Activated CD4-positive, alpha-beta memory T cell treated with anti-CD3 and anti-CD28 coated beads for 36 hours (primary cell): ENCODE measurements around the gene HEATR5B. TPM values are rescaled to one million over a fixed set of nuclear protein-coding genes. Genes with fewer than 3 reads are reported as not detected.
"Not testable (repeated sequence)": the region's sequence is repeated elsewhere in the genome, so short reads cannot be mapped to it uniquely, and the experiment has no call there.

Source experiments
- CTCF ChIA-PET: fragments of 350-600 bp; sonication (Branson Sonifier 250); formaldehyde crosslinking; loops from one replicate; lab custom pipeline; 2021; ENCODE audit warnings: antibody characterized with exemption, inconsistent platforms; lab: Charles Lee
- POLR2A ChIA-PET: fragments of 350-600 bp; sonication (Branson Sonifier 250); formaldehyde crosslinking; loops from one replicate; lab custom pipeline; 2021; ENCODE audit warnings: antibody characterized with exemption; lab: Charles Lee
- DNase-seq: peaks from one replicate; pipeline ENCODE4 v3.0.0-alpha.2; 2020
- H3K27ac Mint-ChIP-seq: one replicate; pipeline ENCODE4 v1.8.0; 2021; ENCODE audit warnings: mixed read lengths
- H3K27me3 Mint-ChIP-seq: one replicate; pipeline ENCODE4 v1.8.0; 2021; ENCODE audit warnings: mixed read lengths
- H3K36me3 Mint-ChIP-seq: one replicate; pipeline ENCODE4 v1.8.0; 2021; ENCODE audit warnings: mixed read lengths
- H3K4me1 Mint-ChIP-seq: one replicate; pipeline ENCODE4 v1.8.0; 2021; ENCODE audit warnings: low read depth, mixed read lengths
- H3K4me3 Mint-ChIP-seq: one replicate; pipeline ENCODE4 v1.8.0; 2021; ENCODE audit warnings: mild to moderate bottlenecking, mixed read lengths
- H3K9me3 Mint-ChIP-seq: one replicate; pipeline ENCODE4 v1.8.0; 2021; ENCODE audit warnings: mixed read lengths
- intact Hi-C: fragments of 100-400 bp; cut with micrococcal nuclease; formaldehyde crosslinking; loops from one replicate; pipeline ENCODE4 v1.15.1; 2023
- total RNA-seq, 2 experiments: library from RNA; stranded (reverse); gene quantifications; one replicate each; pipeline ENCODE4 v1.2.3, GENCODE V29; 2021

HEATR5B gene
- total RNA-seq, 2 experiments from 2014 or later: 18.1 to 20.3 TPM

GRCh38 chr2:37005118-37005868 lies 78.9 kb downstream of the HEATR5B start:
- intact Hi-C loops: loop anchor here (1.0 kb wide), 1 partner anchor 225 kb away; no protein-coding TSS in a partner anchor
- peaks cover 23% of the 10 kb centered on the region for H3K36me3 Mint-ChIP-seq
- H3K4me3 Mint-ChIP-seq: peak overlapping the region; percentile 34
- DNase-seq: peak; percentile 27
- ChIA-PET POLR2A (no interaction called here), CTCF (interaction anchor here (1.9 kb wide), 1 partner anchor 220 kb away, joined by 8 read pairs; no protein-coding TSS in a partner anchor)
- peak overlapping the region; percentile 30 for H3K27ac Mint-ChIP-seq
- no peaks in the 10 kb centered on the region for H3K9me3 Mint-ChIP-seq
- peaks cover 13% of the 10 kb centered on the region for H3K4me1 Mint-ChIP-seq
- no peaks in the 10 kb centered on the region for H3K27me3 Mint-ChIP-seq

GRCh38 chr2:37000988-37001556 lies 83.1 kb downstream of the HEATR5B start:
- Mint-ChIP-seq H3K4me1 (peaks cover 13% of the 10 kb centered on the region), H3K4me3 (no peak overlapping the region), H3K9me3 (no peaks in the 10 kb centered on the region), H3K27me3 (no peaks in the 10 kb centered on the region), H3K36me3 (peaks cover 28% of the 10 kb centered on the region), H3K27ac (no peak overlapping the region)
- DNase-seq: no peak
- ChIA-PET CTCF (no interaction called here), POLR2A (no interaction called here)
- intact Hi-C loops: no loop called here

DNA sequence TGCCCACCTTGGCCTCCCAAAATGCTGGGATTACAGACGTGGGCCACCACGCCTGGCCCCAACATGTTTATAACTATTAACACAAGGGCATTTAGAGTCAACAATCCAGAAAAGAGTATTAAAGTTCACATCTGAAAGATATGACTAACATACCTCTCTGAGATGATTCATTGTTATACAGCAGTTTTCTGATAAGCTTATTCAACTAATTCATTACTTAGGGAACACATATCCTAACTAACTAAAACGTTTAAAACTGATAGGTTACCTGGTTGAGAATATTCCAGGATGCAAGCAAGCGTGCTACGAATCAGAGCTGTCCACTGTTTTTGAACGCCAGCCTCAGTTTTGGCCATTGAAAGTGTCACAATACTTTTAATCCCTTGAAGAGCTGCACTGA lies 83.9 kb downstream of the HEATR5B start:
- Mint-ChIP-seq H3K4me3 (no peak overlapping the region), H3K27me3 (no peaks in the 10 kb centered on the region), H3K36me3 (peaks cover 26% of the 10 kb centered on the region), H3K27ac (no peak overlapping the region), H3K4me1 (peaks cover 8% of the 10 kb centered on the region), H3K9me3 (no peaks in the 10 kb centered on the region)
- ChIA-PET CTCF (no interaction called here), POLR2A (interaction anchor here (0.5 kb wide), 1 partner anchor 46 kb away, joined by 4 read pairs; no protein-coding TSS in a partner anchor)
- DNase-seq: no peak
- intact Hi-C loops: no loop called here

DNA sequence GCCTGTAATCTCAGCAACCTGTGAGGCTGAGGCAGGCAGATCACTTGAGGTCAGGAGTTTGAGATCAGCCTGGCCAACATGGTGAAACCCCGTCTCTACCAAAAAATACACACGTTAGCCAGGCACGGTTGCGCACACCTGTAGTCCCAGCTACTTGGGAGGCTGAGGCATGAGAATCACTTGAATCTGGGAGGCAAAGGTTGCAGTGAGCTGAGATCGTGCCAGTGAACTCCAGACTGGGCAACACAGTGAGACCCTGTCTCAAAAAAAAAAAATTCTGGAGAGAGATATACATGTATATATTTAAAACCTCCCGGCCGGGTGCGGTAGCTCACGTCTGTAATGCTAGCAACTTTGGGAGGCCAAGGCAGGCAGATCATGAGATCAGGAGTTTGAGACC lies 84.8 kb downstream of the HEATR5B start:
- H3K9me3 Mint-ChIP-seq, H3K4me1 Mint-ChIP-seq, POLR2A ChIA-PET, H3K27ac Mint-ChIP-seq, H3K27me3 Mint-ChIP-seq, CTCF ChIA-PET, intact Hi-C loops, H3K4me3 Mint-ChIP-seq, DNase-seq: not testable (repeated sequence)
- H3K36me3 Mint-ChIP-seq: peaks cover 19% of the 10 kb centered on the region

DNA sequence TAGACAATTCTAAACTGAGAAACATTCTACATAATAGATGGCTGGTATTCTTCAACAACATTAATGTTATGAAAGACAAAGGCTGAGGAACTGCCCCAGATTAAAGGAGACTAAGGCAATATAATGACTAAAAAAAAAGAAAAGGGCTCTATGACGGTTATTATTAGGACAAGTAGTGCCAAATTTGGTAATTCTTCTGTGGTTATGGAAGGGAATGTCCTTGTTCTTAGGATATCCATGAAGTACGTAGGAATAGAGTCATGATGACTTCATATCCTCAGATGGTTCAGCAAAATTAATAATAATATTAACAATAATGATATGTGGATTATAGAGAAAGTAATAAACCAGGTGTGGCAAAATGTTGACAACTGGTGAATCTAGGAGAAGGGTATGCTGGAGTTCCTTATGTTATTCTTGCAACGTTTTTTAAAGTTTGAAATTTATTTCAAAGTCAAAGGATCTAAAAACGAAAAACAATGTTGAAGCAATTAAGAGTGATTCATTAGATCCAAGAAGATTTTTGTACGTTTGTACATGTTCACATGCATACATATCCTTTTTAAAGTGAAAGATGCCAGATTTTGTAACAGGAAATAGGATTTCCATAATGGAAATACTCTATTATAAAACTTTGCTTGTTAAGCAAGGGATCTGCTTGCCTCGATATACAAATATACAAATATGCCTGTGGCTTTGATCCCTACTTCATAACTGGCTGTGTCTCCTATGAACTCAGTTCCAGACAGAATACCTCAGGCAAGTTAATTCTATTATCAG lies 90.1 kb downstream of the HEATR5B start:
- Mint-ChIP-seq H3K4me3 (no peak overlapping the region), H3K4me1 (no peaks in the 10 kb centered on the region), H3K27ac (no peak overlapping the region), H3K27me3 (no peaks in the 10 kb centered on the region), H3K9me3 (no peaks in the 10 kb centered on the region), H3K36me3 (peaks cover 15% of the 10 kb centered on the region)
- no peak for DNase-seq
- CTCF ChIA-PET: no interaction called here
- POLR2A ChIA-PET: no interaction called here
- intact Hi-C loops: no loop called here

- Mint-ChIP-seq H3K4me3 (no peak overlapping the region), H3K27me3 (no peaks in the 10 kb centered on the region), H3K36me3 (peaks cover 13% of the 10 kb centered on the region), H3K4me1 (no peaks in the 10 kb centered on the region), H3K27ac (no peak overlapping the region), H3K9me3 (no peaks in the 10 kb centered on the region)
- POLR2A ChIA-PET: no interaction called here
- intact Hi-C loops: no loop called here
- CTCF ChIA-PET: no interaction called here
- no peak for DNase-seq
Measured at GRCh38 chr2:36988008-36988407, 96.2 kb downstream of the HEATR5B start.

DNA sequence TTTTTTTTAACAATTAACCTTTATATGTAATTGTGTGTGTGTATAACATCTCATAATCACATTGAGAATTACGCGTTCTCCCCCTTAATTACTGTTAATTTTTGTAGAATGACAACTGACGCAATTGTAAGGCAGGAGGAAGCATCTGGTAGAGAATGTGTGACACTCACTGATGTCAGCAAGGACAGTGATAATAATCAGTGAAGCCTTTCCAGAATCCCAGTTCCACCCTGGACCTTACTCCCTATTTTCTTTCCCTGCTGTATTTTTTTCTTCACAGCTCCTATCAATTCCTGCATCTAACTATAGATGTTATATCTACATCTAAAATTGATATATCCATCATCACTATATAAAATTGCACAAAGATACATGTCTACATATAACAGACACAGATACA lies 101.7 kb downstream of the HEATR5B start:
- Mint-ChIP-seq H3K9me3 (peaks cover 5% of the 10 kb centered on the region), H3K27ac (no peak overlapping the region), H3K27me3 (no peaks in the 10 kb centered on the region), H3K4me1 (no peaks in the 10 kb centered on the region), H3K36me3 (peaks cover 14% of the 10 kb centered on the region), H3K4me3 (no peak overlapping the region)
- no peak for DNase-seq
- intact Hi-C loops: no loop called here
- ChIA-PET POLR2A (no interaction called here), CTCF (no interaction called here)

GRCh38 chr2:36981911-36982310 lies 102.3 kb downstream of the HEATR5B start:
- no peak overlapping the region for H3K27ac Mint-ChIP-seq
- ChIA-PET CTCF (interaction anchor here (1.0 kb wide), 1 partner anchor 212 kb away, joined by 3 read pairs; no protein-coding TSS in a partner anchor), POLR2A (no interaction called here)
- H3K36me3 Mint-ChIP-seq: peaks cover 14% of the 10 kb centered on the region
- intact Hi-C loops: no loop called here
- H3K4me1 Mint-ChIP-seq: no peaks in the 10 kb centered on the region
- DNase-seq: no peak
- H3K27me3 Mint-ChIP-seq: no peaks in the 10 kb centered on the region
- H3K9me3 Mint-ChIP-seq: peaks cover 5% of the 10 kb centered on the region
- H3K4me3 Mint-ChIP-seq: no peak overlapping the region

DNA sequence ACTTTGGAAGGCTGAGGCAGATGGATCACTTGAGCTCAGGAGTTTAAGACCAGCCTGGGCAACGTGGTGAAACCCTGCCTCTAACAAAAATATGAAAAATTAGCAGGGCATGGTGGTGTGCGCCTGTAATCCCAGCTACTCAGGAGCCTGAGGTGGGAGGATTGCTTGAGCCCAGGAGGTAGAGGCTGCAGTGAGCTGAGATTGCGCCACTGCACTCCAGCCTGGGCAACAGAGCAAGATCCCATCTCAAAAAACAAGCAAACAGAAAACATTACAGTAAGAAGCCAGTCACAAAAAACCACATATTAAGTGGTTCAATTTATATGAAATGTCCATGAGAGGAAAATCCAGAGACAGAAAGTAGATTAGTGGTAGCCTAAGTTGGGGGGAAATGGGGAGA lies 105.2 kb downstream of the HEATR5B start:
- H3K4me3 Mint-ChIP-seq, H3K4me1 Mint-ChIP-seq, H3K27me3 Mint-ChIP-seq, DNase-seq, POLR2A ChIA-PET, CTCF ChIA-PET, H3K9me3 Mint-ChIP-seq, intact Hi-C loops, H3K27ac Mint-ChIP-seq: not testable (repeated sequence)
- H3K36me3 Mint-ChIP-seq: peaks cover 11% of the 10 kb centered on the region

- Mint-ChIP-seq H3K4me1 (no peaks in the 10 kb centered on the region), H3K4me3 (no peak overlapping the region), H3K36me3 (peaks cover 11% of the 10 kb centered on the region), H3K27ac (no peak overlapping the region), H3K9me3 (peaks cover 5% of the 10 kb centered on the region), H3K27me3 (no peaks in the 10 kb centered on the region)
- POLR2A ChIA-PET: no interaction called here
- intact Hi-C loops: no loop called here
- CTCF ChIA-PET: no interaction called here
- no peak for DNase-seq
Measured at GRCh38 chr2:36976065-36976464, 108.1 kb downstream of the HEATR5B start.

DNA sequence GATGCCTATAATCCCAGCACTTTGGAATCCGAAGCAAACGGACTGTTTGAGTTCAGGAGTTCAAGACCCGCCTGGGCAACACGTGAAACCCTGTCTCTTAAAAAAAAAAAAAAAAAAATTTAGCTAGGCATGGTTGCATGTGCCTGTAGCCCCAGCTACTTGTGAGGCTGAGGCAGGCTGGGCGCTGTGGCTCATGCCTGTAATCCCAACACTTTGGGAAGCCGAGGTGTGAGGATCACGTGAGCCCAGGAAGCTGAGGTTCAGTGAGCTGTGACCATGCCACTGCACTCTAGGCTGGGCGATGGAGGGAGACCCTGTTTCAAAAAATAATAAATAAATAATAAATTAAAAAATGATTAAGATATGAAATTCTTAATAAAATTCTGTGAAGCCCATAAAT lies 108.9 kb downstream of the HEATR5B start:
- no peak for DNase-seq
- ChIA-PET CTCF (no interaction called here), POLR2A (no interaction called here)
- Mint-ChIP-seq H3K4me1 (no peaks in the 10 kb centered on the region), H3K27me3 (no peaks in the 10 kb centered on the region), H3K27ac (no peak overlapping the region), H3K4me3 (no peak overlapping the region), H3K9me3 (peaks cover 5% of the 10 kb centered on the region), H3K36me3 (peaks cover 11% of the 10 kb centered on the region)
- intact Hi-C loops: no loop called here

- Mint-ChIP-seq H3K4me1 (peaks cover 1% of the 10 kb centered on the region), H3K27me3 (no peaks in the 10 kb centered on the region), H3K36me3 (peaks cover 4% of the 10 kb centered on the region), H3K27ac (no peak overlapping the region), H3K9me3 (peaks cover 1% of the 10 kb centered on the region), H3K4me3 (no peak overlapping the region)
- intact Hi-C loops: no loop called here
- ChIA-PET CTCF (no interaction called here), POLR2A (interaction anchor here (0.5 kb wide), 1 partner anchor 37 kb away, joined by 3 read pairs; no protein-coding TSS in a partner anchor)
- DNase-seq: no peak
Measured at GRCh38 chr2:36973320-36973719, 110.9 kb downstream of the HEATR5B start.
